ENCODE results near the gene DAZAP2.

- TF ChIP-seq CTCF (IDR thresholded peaks at IDR 0.05) = no peak
- no peak for TF ChIP-seq POLR2A (IDR thresholded peaks at IDR 0.05)
These were observed 7.7 kb downstream of the DAZAP2 start for GRCh38 chr12:51246254-51246853.

All from uterus (tissue), 2 donors.